ENCODE results near the gene TXNDC8.

DNA sequence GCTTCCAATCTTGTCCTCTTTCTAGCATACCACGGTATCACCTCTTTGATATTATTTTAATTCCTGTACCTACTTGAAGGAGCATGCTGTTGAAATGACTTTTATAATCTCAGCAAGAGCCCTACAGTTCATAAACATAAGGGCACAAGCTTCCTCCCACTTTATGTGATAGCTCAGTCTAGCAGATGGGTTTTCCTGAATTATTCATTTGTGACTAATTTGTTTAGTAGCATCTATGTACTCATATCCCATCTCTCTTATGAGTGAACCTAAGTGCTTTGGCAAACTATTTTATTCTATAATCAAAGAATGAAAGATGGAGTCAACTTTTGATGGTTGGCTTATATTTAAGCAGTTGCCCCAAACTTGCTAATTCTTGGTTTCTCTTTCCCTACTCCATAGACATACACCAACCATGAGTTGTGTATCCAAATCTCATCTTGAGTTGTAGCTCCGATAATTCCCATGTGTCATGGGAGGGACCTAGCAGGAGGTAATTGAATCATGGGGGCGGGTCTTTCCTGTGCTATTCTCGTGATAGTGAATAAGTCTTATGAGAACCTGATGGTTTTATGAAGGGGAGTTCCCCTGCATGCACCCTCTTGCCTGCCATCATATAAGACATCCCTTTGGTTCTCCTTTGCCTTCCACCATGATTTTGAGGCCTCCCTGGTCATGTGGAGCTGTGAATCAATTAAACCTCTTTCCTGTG is 17.7 kb downstream of the TXNDC8 start:
- TF ChIP-seq GATA3 (IDR thresholded peaks at IDR 0.05; ENCODE audit: low read depth, low read length): no peak
- TF ChIP-seq GATA2 (IDR thresholded peaks at IDR 0.05; ENCODE audit: low read depth, low read length): no peak

Data from SH-SY5Y (cell line).